B cell (primary cell): ENCODE results near the gene PLEKHM3. TPM values are rescaled to one million over a fixed set of nuclear protein-coding genes. Genes with fewer than 3 reads are reported as not detected.

Source experiments
- ATAC-seq: fragments of 200-7000 bp; cut with Tn5 transposase; one replicate; pipeline ENCODE4 v1.10.0; 2021; ENCODE audit warnings: low read depth, mild to moderate bottlenecking, moderate number of reproducible peaks, moderate library complexity
- CTCF ChIA-PET: fragments of 350-600 bp; sonication (Branson Sonifier 250); formaldehyde crosslinking; loops from one replicate; lab custom pipeline; 2021; ENCODE audit warnings: antibody characterized with exemption, inconsistent platforms; lab: Charles Lee
- POLR2A ChIA-PET: fragments of 350-600 bp; sonication (Branson Sonifier 250); formaldehyde crosslinking; loops from one replicate; lab custom pipeline; 2021; ENCODE audit warnings: antibody characterized with exemption; lab: Charles Lee
- DNase-seq: peaks from one replicate; pipeline ENCODE4 v3.0.0; 2013
- H2AFZ ChIP-seq: 2 replicates; pipeline ENCODE4 v1.6.1; 2012; ENCODE audit warnings: mild to moderate bottlenecking, low read depth, low read length; ENCODE audit not compliant: insufficient read depth, poor library complexity, severe bottlenecking
- H3K27ac ChIP-seq, 2 donors: 1 replicate in 1 of 2; 2 replicates in 1 of 2; pipeline ENCODE4 v1.5.1; 2012 to 2013; ENCODE audit warnings: low read length in 2 of 2, mild to moderate bottlenecking in 2 of 2, moderate library complexity in 1 of 2
- H3K27me3 ChIP-seq, 4 experiments: fragments of 200-600 bp in 1 of 4; sonication (generic) in 1 of 4; replicated peaks in 1 of 4; 1 replicate in 2 of 4; 2 replicates in 2 of 4; pipeline versions ENCODE4 v1.6.1 to v1.7.0; 2013 to 2016; ENCODE audit warnings: low read length in 3 of 4, mild to moderate bottlenecking in 2 of 4, mixed read lengths in 1 of 4, moderate library complexity in 1 of 4; ENCODE audit not compliant: insufficient read depth in 4 of 4, control insufficient read depth in 3 of 4; ENCODE audit errors: control extremely low read depth in 1 of 4
- H3K36me3 ChIP-seq, 2 experiments: replicated peaks in 1 of 2; 1 replicate in 1 of 2; 2 replicates in 1 of 2; pipeline versions ENCODE4 v1.6.1 to v1.7.1; 2013; ENCODE audit warnings: low read length in 1 of 2; ENCODE audit not compliant: insufficient read depth in 2 of 2, control insufficient read depth in 1 of 2; ENCODE audit errors: control extremely low read depth in 1 of 2, extremely low read depth in 1 of 2
- H3K4me1 ChIP-seq, 2 donors: fragments of 200-600 bp in 1 of 2; sonication (generic) in 1 of 2; 1 replicate in 1 of 2; 2 replicates in 1 of 2; pipeline versions ENCODE4 v1.5.1 to v1.6.1; 2013 to 2017; ENCODE audit warnings: low read length in 2 of 2; ENCODE audit not compliant: control insufficient read depth in 2 of 2, insufficient read depth in 2 of 2
- H3K4me2 ChIP-seq: replicated peaks from 2 replicates; pipeline ENCODE3; 2012; ENCODE audit warnings: mild to moderate bottlenecking, low read depth, low read length; ENCODE audit not compliant: poor library complexity, severe bottlenecking
- H3K4me3 ChIP-seq, 5 experiments: fragments of 200-600 bp in 1 of 5; sonication (generic) in 1 of 5; 1 replicate in 3 of 5; 2 replicates in 2 of 5; pipeline versions ENCODE4 v1.5.1 to v1.7.0; 2011 to 2016; ENCODE audit warnings: low read length in 4 of 5, mild to moderate bottlenecking in 4 of 5, low read depth in 2 of 5, control low read depth in 1 of 5, moderate library complexity in 1 of 5; ENCODE audit not compliant: insufficient read depth in 1 of 5; ENCODE audit errors: control extremely low read depth in 1 of 5, extremely low read depth in 1 of 5
- H3K79me2 ChIP-seq: fragments of 200-600 bp; sonication (generic); one replicate; pipeline ENCODE4 v1.6.0; 2016; ENCODE audit warnings: low read length; ENCODE audit not compliant: control insufficient read depth, insufficient read depth
- H3K9ac ChIP-seq: fragments of 200-600 bp; sonication (generic); 2 replicates; pipeline ENCODE4 v1.6.1; 2017; ENCODE audit warnings: mild to moderate bottlenecking, low read length, moderate library complexity
- H3K9me3 ChIP-seq, 3 donors: one replicate each; pipeline versions ENCODE4 v1.6.1 to v1.7.1; 2013; ENCODE audit warnings: low read length in 2 of 3; ENCODE audit not compliant: control insufficient read depth in 2 of 3, insufficient read depth in 1 of 3; ENCODE audit errors: control extremely low read depth in 1 of 3
- H4K20me1 ChIP-seq: 2 replicates; pipeline ENCODE4 v1.6.0; 2012; ENCODE audit warnings: mild to moderate bottlenecking, low read length; ENCODE audit not compliant: insufficient read depth, control insufficient read depth, poor library complexity, severe bottlenecking
- H3K27ac Mint-ChIP-seq: one replicate; pipeline ENCODE4 v1.8.0; 2021; ENCODE audit warnings: mixed read lengths
- H3K27me3 Mint-ChIP-seq: one replicate; pipeline ENCODE4 v1.8.0; 2021; ENCODE audit warnings: mixed read lengths
- H3K4me1 Mint-ChIP-seq: one replicate; pipeline ENCODE4 v1.8.0; 2021; ENCODE audit warnings: mixed read lengths
- H3K4me3 Mint-ChIP-seq: one replicate; pipeline ENCODE4 v1.8.0; 2021; ENCODE audit warnings: mixed read lengths
- H3K9me3 Mint-ChIP-seq: one replicate; pipeline ENCODE4 v1.8.0; 2022; ENCODE audit warnings: mixed read lengths; ENCODE audit not compliant: insufficient read depth
- EZH2 ChIP-seq: IDR thresholded peaks from 2 replicates; pipeline ENCODE4 v1.6.1; 2012; ENCODE audit warnings: borderline replicate concordance, low read depth, mild to moderate bottlenecking, moderate library complexity, low read length; ENCODE audit not compliant: insufficient read depth, poor library complexity, severe bottlenecking
- WGBS: methylation state at CpG from one replicate; pipeline ENCODE4 v1.1.5; 2013; ENCODE audit warnings: missing lambda C conversion rate; ENCODE audit not compliant: insufficient coverage; 5-methylcytosine and 5-hydroxymethylcytosine counted together
- intact Hi-C: fragments of 100-400 bp; cut with micrococcal nuclease; formaldehyde crosslinking; loops from one replicate; pipeline ENCODE4 v1.10.0; 2022
- polyA plus RNA-seq: library from polyadenylated mRNA; depleted of rRNA; stranded (reverse); fragments of >200 nt; gene quantifications from 2 replicates; pipeline ENCODE4 v1.2.3, GENCODE V29; 2012
- total RNA-seq, 2 donors: library from RNA; stranded (reverse); fragments of 120-200 nt in 1 of 2; gene quantifications; 1 replicate in 1 of 2; 2 replicates in 1 of 2; pipeline versions ENCODE4 v1.2.3 to v1.2.4, GENCODE V29; 2013 to 2022
- TF ChIP-seq, protein P1 (sequence below): fragments of 200-600 bp; IDR thresholded peaks from one replicate; pipeline ENCODE4 v1.8.0; 2022; ENCODE audit warnings: antibody characterized with exemption, mild to moderate bottlenecking

Gene PLEKHM3
- total and polyA plus RNA-seq, 2 donors (not counting 1 experiment from before 2014, with no cell fraction given): 4.0 to 17.7 TPM

DNA sequence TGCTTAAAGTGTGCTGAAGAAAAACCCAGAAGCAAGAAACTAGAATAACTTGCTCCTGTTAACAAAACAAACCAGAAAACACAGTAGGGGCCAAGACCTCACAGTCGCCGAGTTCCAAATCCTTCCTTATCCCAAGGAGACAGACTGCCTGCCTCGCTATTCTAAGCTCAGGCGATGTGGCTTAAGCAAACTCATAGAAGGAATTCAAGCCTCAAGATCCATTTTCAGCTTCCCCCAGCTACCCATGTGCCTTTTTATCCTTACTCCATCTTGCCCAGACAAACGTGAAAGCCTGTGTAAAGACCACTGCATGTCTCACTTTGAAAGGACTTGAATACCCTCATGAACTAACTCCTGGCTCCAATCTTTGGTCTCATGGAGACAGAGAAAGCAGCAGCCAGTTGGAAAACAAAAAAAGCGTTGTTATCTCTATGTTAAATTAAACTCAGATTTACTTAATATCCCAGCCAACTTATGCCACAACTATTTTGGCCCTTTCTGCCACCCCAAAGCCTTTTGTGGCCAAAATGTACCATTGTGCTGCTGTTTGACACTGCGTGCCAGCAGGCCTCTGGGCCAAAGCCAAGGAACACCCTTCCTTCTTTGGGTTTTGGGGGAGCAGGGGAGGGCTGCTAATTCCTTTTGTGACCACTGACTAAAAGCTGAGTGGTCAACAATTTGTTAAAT, 132.5 kb downstream of the PLEKHM3 start:
- ChIA-PET POLR2A (no interaction called here), CTCF (no interaction called here)
- Histone ChIP-seq H3K4me3 (no peak overlapping the region), H3K79me2 (no peaks in the 10 kb centered on the region), H3K27me3 (no peaks in the 10 kb centered on the region), H3K4me1 (no peaks in the 10 kb centered on the region), H3K27ac (no peak overlapping the region), H2AFZ (no peak overlapping the region), H3K9ac (no peak overlapping the region), H3K4me2 (no peak overlapping the region), H4K20me1 (no peaks in the 10 kb centered on the region), H3K36me3 (peaks cover 0 to 2% of the 10 kb centered on the region in 2 experiments), H3K9me3 (no peaks in the 10 kb centered on the region)
- intact Hi-C loops: no loop called here
- Mint-ChIP-seq H3K4me3 (no peak overlapping the region), H3K4me1 (no peaks in the 10 kb centered on the region), H3K27ac (no peak overlapping the region), H3K27me3 (no peaks in the 10 kb centered on the region), H3K9me3 (no peaks in the 10 kb centered on the region)
- DNase-seq (no peak), ATAC-seq (no peak)
- TF ChIP-seq EZH2: no peak
- TF ChIP-seq, protein P1, sequence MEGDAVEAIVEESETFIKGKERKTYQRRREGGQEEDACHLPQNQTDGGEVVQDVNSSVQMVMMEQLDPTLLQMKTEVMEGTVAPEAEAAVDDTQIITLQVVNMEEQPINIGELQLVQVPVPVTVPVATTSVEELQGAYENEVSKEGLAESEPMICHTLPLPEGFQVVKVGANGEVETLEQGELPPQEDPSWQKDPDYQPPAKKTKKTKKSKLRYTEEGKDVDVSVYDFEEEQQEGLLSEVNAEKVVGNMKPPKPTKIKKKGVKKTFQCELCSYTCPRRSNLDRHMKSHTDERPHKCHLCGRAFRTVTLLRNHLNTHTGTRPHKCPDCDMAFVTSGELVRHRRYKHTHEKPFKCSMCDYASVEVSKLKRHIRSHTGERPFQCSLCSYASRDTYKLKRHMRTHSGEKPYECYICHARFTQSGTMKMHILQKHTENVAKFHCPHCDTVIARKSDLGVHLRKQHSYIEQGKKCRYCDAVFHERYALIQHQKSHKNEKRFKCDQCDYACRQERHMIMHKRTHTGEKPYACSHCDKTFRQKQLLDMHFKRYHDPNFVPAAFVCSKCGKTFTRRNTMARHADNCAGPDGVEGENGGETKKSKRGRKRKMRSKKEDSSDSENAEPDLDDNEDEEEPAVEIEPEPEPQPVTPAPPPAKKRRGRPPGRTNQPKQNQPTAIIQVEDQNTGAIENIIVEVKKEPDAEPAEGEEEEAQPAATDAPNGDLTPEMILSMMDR: no peak
- WGBS: 97% methylated on average over 4 of the region's 7 CpGs

DNA sequence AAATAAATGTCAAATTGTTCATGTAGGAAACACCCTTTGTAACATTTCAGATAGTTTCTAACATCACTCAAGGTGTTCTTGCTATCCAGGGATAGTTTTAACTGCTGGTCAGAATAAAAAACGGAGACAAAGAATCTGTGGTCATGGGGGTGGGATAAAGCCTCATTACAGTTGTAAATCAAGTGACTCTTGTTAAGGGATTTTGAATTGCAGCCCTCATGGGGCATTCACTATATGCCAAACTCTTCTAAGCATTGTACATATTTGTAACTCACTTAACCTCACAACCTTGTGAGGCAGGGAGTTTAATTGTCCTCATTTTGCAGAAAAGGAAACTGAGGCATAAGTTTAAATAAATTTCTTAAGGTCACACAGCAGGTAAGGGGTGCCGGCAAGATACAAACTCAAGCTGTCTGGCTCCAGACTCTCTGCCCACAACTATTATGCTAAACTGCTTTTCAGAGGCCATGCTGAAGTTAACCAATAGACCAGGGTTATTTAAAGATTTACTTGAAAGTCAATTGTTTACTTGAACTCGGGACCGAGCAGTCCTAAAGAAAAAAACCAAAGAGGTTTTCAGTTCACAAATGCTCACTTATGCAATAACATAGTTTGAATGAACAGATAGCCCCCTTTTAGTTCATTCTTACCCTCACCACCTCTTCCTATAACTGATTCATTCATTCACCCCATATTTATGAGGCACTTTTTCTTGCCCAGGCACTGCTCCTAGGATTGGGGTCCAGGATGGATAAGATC, 134.1 kb downstream of the PLEKHM3 start:
- no peaks in the 10 kb centered on the region for H3K9me3 Mint-ChIP-seq
- POLR2A ChIA-PET: no interaction called here
- H3K4me2 ChIP-seq: no peak overlapping the region
- TF ChIP-seq EZH2: no peak
- TF ChIP-seq, protein P1: no peak
- no peaks in the 10 kb centered on the region for H3K79me2 ChIP-seq
- no peaks in the 10 kb centered on the region for H3K9me3 ChIP-seq
- ATAC-seq: no peak
- no peaks in the 10 kb centered on the region for H4K20me1 ChIP-seq
- H3K4me3 ChIP-seq: no peak overlapping the region
- H2AFZ ChIP-seq: no peak overlapping the region
- WGBS: 73% methylated on average over 2 of the region's 4 CpGs
- H3K36me3 ChIP-seq: no peaks in the 10 kb centered on the region
- no peaks in the 10 kb centered on the region for H3K4me1 ChIP-seq
- no peaks in the 10 kb centered on the region for H3K27me3 Mint-ChIP-seq
- no peak for DNase-seq
- H3K4me1 Mint-ChIP-seq: peaks cover 1% of the 10 kb centered on the region
- no peak overlapping the region for H3K27ac Mint-ChIP-seq
- H3K9ac ChIP-seq: no peak overlapping the region
- H3K4me3 Mint-ChIP-seq: no peak overlapping the region
- CTCF ChIA-PET: no interaction called here
- no peaks in the 10 kb centered on the region for H3K27me3 ChIP-seq
- no peak overlapping the region for H3K27ac ChIP-seq
- intact Hi-C loops: no loop called here
